CD4-positive, alpha-beta T cell (primary cell): Measurements from ENCODE around the gene COBL. TPM values are rescaled to one million over a fixed set of nuclear protein-coding genes. Genes with fewer than 3 reads are reported as not detected.

Experiments
- ATAC-seq: fragments of 200-7000 bp; cut with Tn5 transposase; one replicate; pipeline ENCODE4 v1.10.0; 2022; ENCODE audit warnings: mild to moderate bottlenecking; ENCODE audit not compliant: poor library complexity
- CTCF ChIA-PET: fragments of 350-600 bp; sonication (Branson Sonifier 250); formaldehyde crosslinking; loops from one replicate; lab custom pipeline; 2021; ENCODE audit warnings: antibody characterized with exemption, inconsistent platforms; lab: Charles Lee
- POLR2A ChIA-PET: fragments of 350-600 bp; sonication (Branson Sonifier 250); formaldehyde crosslinking; loops from one replicate; lab custom pipeline; 2021; ENCODE audit warnings: antibody characterized with exemption, inconsistent platforms; lab: Charles Lee
- DNase-seq, 14 experiments: peaks; one replicate each; pipeline ENCODE4 v3.0.0-alpha.2; 2013 to 2020; ENCODE audit warnings: mixed read lengths in 2 of 14
- H3K27ac ChIP-seq, 2 donors: one replicate each; pipeline versions ENCODE4 v1.5.1 to v1.7.0; 2013; ENCODE audit warnings: low read length in 2 of 2, low read depth in 1 of 2, mild to moderate bottlenecking in 1 of 2
- H3K27me3 ChIP-seq, 2 experiments: 1 replicate in 1 of 2; 2 replicates in 1 of 2; pipeline versions ENCODE4 v1.6.1 to v1.7.0; 2013; ENCODE audit warnings: low read length in 2 of 2, control low read depth in 1 of 2, mild to moderate bottlenecking in 1 of 2, moderate library complexity in 1 of 2; ENCODE audit not compliant: insufficient read depth in 2 of 2, control insufficient read depth in 1 of 2
- H3K36me3 ChIP-seq: one replicate; pipeline ENCODE4 v1.6.1; 2013; ENCODE audit warnings: low read length, control low read depth; ENCODE audit not compliant: insufficient read depth
- H3K4me1 ChIP-seq: one replicate; pipeline ENCODE4 v1.6.1; 2013; ENCODE audit warnings: low read length, control low read depth; ENCODE audit not compliant: insufficient read depth
- H3K4me3 ChIP-seq: one replicate; pipeline ENCODE4 v1.5.1; 2013; ENCODE audit warnings: mild to moderate bottlenecking, low read length, moderate library complexity
- H3K9me3 ChIP-seq, 2 experiments: 1 replicate in 1 of 2; 2 replicates in 1 of 2; pipeline versions ENCODE4 v1.6.1 to v1.7.0; 2013; ENCODE audit warnings: low read length in 2 of 2, mild to moderate bottlenecking in 2 of 2, control low read depth in 1 of 2, moderate library complexity in 1 of 2; ENCODE audit not compliant: control insufficient read depth in 1 of 2, insufficient read depth in 1 of 2
- H3K27ac Mint-ChIP-seq: one replicate; pipeline ENCODE4 v1.8.0; 2020; ENCODE audit warnings: mixed read lengths
- H3K27me3 Mint-ChIP-seq: one replicate; pipeline ENCODE4 v1.8.0; 2021; ENCODE audit warnings: mixed read lengths
- H3K36me3 Mint-ChIP-seq: one replicate; pipeline ENCODE4 v1.8.0; 2021; ENCODE audit warnings: low read depth, mixed read lengths
- H3K4me1 Mint-ChIP-seq: one replicate; pipeline ENCODE4 v1.8.0; 2021; ENCODE audit warnings: low read depth, mixed read lengths
- H3K4me3 Mint-ChIP-seq: one replicate; pipeline ENCODE4 v1.8.0; 2020; ENCODE audit warnings: mild to moderate bottlenecking, mixed read lengths
- H3K9me3 Mint-ChIP-seq: one replicate; pipeline ENCODE4 v1.8.0; 2020; ENCODE audit warnings: mixed read lengths
- intact Hi-C, 2 experiments: fragments of 100-400 bp; cut with DNase I in 1 of 2; cut with micrococcal nuclease in 1 of 2; formaldehyde crosslinking; loops; one replicate each; pipeline versions ENCODE4 v1.15.1 to v1.9.0; 2023 to 2025; cut with DNase I, micrococcal nuclease
- total RNA-seq, 174 experiments: library from RNA in 2 of 174; stranded (reverse) in 2 of 174; gene quantifications; one replicate each; pipeline ENCODE4 v1.2.3 and lab custom pipeline; 2021 to 2026
- TF ChIP-seq, protein P1 (sequence below): fragments of 200-600 bp; IDR thresholded peaks from one replicate; pipeline ENCODE4 v1.8.0; 2022; ENCODE audit warnings: antibody characterized with exemption, mild to moderate bottlenecking

COBL gene
- total RNA-seq, 2 experiments from 2014 or later: not detected

DNA sequence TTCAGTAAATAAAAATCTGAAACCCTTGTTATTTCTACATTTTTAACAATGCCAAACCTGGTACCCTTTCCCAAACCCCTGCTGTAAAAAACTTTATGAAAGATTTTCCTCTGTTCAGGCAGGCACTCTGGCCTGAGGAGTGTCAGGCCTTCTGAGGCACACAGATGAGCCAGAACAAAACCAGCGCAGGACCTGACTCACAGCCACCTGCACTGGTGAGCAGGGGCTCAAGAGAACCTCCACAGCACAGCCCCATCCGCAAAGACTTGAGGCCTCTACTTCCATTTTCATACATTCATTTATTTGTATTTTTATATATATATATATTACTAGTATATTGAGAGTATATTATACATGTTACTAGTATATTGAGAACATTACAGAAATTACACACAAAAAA lies 49.4 kb downstream of the COBL start:
- no peak overlapping the region for H3K27ac Mint-ChIP-seq
- no peak overlapping the region for H3K4me3 Mint-ChIP-seq
- intact Hi-C loops: no loop called here
- Histone ChIP-seq H3K27ac (no peak overlapping the region), H3K9me3 (no peaks in the 10 kb centered on the region), H3K4me1 (no peaks in the 10 kb centered on the region), H3K36me3 (no peaks in the 10 kb centered on the region), H3K27me3 (no peaks in the 10 kb centered on the region), H3K4me3 (no peak overlapping the region)
- TF ChIP-seq, protein P1, sequence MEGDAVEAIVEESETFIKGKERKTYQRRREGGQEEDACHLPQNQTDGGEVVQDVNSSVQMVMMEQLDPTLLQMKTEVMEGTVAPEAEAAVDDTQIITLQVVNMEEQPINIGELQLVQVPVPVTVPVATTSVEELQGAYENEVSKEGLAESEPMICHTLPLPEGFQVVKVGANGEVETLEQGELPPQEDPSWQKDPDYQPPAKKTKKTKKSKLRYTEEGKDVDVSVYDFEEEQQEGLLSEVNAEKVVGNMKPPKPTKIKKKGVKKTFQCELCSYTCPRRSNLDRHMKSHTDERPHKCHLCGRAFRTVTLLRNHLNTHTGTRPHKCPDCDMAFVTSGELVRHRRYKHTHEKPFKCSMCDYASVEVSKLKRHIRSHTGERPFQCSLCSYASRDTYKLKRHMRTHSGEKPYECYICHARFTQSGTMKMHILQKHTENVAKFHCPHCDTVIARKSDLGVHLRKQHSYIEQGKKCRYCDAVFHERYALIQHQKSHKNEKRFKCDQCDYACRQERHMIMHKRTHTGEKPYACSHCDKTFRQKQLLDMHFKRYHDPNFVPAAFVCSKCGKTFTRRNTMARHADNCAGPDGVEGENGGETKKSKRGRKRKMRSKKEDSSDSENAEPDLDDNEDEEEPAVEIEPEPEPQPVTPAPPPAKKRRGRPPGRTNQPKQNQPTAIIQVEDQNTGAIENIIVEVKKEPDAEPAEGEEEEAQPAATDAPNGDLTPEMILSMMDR: no peak
- H3K36me3 Mint-ChIP-seq: no peaks in the 10 kb centered on the region
- DNase-seq (no peak), ATAC-seq (no peak)
- no peaks in the 10 kb centered on the region for H3K27me3 Mint-ChIP-seq
- POLR2A ChIA-PET: no interaction called here
- CTCF ChIA-PET: no interaction called here
- H3K9me3 Mint-ChIP-seq: no peaks in the 10 kb centered on the region
- H3K4me1 Mint-ChIP-seq: no peaks in the 10 kb centered on the region

DNA sequence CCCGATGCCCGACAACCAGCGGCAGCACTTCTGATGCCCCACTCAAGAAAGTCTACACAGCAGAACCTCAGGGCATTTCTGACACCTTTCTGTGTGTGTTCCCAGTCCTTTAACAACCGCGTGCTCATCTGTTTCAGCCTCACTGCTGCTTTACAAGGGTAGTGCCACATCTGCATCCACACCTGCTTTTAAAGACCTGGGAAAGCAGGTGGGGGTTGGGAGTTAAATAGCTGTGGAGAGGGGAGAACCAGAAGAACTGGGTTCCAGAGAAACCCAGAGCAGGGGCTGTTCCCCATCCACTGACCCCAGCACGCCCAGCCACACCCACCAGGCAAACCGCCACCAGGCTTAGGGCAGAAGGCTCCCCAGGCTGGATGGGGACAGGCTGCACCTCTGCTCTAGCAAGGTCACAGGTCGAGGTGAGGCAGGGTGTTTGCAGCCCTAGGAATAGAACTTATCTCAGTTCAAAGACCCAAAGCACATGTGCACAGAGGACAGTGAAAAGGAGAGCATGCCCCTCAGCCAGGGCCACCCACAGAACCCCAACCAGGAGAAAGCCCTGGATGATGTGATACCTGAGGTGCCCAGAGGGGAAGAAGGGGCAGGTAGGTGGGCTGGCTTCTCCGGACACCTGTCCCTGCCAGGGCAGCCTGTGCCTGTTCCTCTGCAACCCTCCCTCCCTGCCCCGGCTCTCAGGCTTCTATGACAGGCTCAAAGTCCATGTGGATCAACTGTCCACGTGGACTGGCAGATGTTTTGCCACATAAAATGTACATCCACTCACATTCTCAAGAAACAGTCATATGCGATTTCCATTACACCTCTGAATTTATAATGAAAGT lies 51.3 kb downstream of the COBL start:
- Histone ChIP-seq H3K27me3 (no peaks in the 10 kb centered on the region), H3K4me3 (no peak overlapping the region), H3K36me3 (no peaks in the 10 kb centered on the region), H3K4me1 (no peaks in the 10 kb centered on the region), H3K27ac (no peak overlapping the region), H3K9me3 (peaks cover 0 to 4% of the 10 kb centered on the region in 2 experiments)
- TF ChIP-seq, protein P1: no peak
- H3K4me1 Mint-ChIP-seq: no peaks in the 10 kb centered on the region
- H3K27ac Mint-ChIP-seq: no peak overlapping the region
- intact Hi-C loops: no loop called here
- ATAC-seq (no peak), DNase-seq (no peak)
- H3K36me3 Mint-ChIP-seq: no peaks in the 10 kb centered on the region
- no peak overlapping the region for H3K4me3 Mint-ChIP-seq
- no peaks in the 10 kb centered on the region for H3K27me3 Mint-ChIP-seq
- no peaks in the 10 kb centered on the region for H3K9me3 Mint-ChIP-seq
- ChIA-PET POLR2A (no interaction called here), CTCF (no interaction called here)

DNA sequence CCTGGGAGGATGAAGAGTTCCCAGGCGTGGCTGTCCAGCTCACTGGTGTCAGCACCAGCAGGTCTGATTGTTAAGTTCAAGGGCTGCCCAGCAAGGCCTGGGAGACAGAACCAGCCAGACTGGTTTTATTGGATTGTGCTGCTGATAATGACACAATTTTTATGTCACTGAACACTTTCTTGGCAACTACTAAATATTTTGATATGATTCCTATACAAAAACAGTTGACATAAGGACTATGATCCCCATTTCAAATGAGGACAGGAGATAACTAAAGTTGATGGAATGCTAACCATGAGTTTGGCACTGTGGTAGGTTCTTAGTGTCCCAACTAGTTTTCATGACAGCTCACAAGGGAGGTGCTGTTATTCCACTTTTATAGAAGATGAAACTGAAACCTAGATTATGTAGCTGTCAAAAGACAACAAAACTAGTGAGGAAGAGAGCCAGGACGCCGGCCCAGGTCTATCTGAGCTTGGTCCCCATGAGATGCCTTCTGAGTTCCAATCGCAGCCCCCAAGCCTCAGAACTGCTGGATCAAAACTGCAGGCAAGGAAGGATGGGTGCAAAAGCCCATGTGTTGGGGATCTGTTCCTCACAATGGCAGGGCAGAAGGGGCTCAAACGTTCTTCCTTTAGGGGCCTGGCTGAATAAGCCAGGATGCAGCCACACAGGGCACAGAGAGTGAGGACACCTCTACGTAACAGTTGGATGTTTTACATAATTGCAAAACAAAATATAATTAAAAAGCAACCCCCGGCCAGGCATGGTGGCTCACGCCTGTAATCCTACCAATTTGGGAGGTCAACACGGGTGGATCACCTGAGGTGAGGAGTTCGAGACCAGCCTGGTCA lies 52.8 kb downstream of the COBL start:
- Mint-ChIP-seq H3K4me1 (no peaks in the 10 kb centered on the region), H3K36me3 (no peaks in the 10 kb centered on the region), H3K4me3 (no peak overlapping the region), H3K27me3 (no peaks in the 10 kb centered on the region), H3K9me3 (no peaks in the 10 kb centered on the region), H3K27ac (no peak overlapping the region)
- intact Hi-C loops: no loop called here
- ATAC-seq (no peak), DNase-seq (no peak)
- Histone ChIP-seq H3K4me1 (no peaks in the 10 kb centered on the region), H3K27me3 (no peaks in the 10 kb centered on the region), H3K4me3 (no peak overlapping the region), H3K36me3 (no peaks in the 10 kb centered on the region), H3K9me3 (peaks cover 0 to 4% of the 10 kb centered on the region in 2 experiments), H3K27ac (no peak overlapping the region)
- TF ChIP-seq, protein P1: no peak
- CTCF ChIA-PET: no interaction called here
- POLR2A ChIA-PET: no interaction called here
